ENCODE results near the gene CD5L.

The CD5L gene

DNA sequence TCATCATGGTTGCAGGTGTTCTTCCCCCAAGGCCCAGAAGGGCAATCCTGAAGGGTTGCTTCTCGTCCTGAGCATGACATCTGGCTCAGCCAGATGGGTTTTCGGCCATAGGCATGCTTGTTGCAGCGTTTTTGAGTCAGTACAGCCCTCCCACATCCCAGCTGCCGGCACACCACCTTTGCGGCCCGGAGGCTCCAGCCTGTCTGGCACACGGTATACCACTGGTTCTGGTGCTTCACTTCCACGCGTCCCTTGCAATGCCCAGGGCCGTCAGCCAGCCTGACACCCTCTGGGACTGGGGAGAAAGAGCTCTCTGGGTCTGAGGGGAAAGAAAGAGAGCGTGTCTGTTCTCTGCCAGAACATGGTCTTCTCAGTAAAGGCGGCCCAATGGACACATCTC, 7.2 kb downstream of the CD5L start:
- TF ChIP-seq JUND (IDR thresholded peaks at IDR 0.05; ENCODE audit: low read depth): no peak
- in situ Hi-C loops (cut with HindIII; ENCODE audit: low pct_unique_long_range_greater_than_20kb, low sequenced_read_pairs): no loop called here
- no peak for DNase-seq (ENCODE audit: low read depth in 1 of 2, low spot score in 1 of 2)

- in situ Hi-C loops (cut with HindIII; ENCODE audit: low pct_unique_long_range_greater_than_20kb, low sequenced_read_pairs): no loop called here
- TF ChIP-seq JUND (IDR thresholded peaks at IDR 0.05; ENCODE audit: low read depth): no peak
- DNase-seq (ENCODE audit: low read depth in 1 of 2, low spot score in 1 of 2): no peak
These were observed 8.5 kb downstream of the CD5L start for GRCh38 chr1:157833145-157833544.

GRCh38 chr1:157831968-157832626, 9.5 kb downstream of the CD5L start:
- DNase-seq (ENCODE audit: low read depth in 1 of 2, low spot score in 1 of 2): no peak
- in situ Hi-C loops (cut with HindIII; ENCODE audit: low pct_unique_long_range_greater_than_20kb, low sequenced_read_pairs): no loop called here
- no peak for TF ChIP-seq JUND (IDR thresholded peaks at IDR 0.05; ENCODE audit: low read depth)

DNA sequence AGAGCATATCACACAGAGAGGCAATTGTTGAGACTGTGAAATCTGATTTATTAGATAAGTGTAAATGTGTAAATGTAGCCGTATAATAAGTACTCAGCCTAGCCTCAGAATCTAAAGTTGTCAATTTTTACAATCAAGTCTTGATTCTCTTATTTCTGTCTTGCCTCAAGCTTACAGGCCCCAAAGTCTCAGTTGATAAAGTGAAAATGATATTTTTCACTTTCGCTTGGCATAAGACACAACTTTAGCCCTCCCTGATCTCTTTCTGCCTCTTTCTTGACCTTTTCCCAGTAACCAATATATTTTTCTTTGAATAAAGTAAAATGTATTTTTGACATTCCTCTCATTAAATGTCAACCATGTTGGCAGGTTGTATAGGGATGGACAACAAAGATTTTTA, 10.7 kb downstream of the CD5L start:
- DNase-seq (ENCODE audit: low read depth in 1 of 2, low spot score in 1 of 2): no peak
- in situ Hi-C loops (cut with HindIII; ENCODE audit: low pct_unique_long_range_greater_than_20kb, low sequenced_read_pairs): no loop called here
- no peak for TF ChIP-seq JUND (IDR thresholded peaks at IDR 0.05; ENCODE audit: low read depth)

DNA sequence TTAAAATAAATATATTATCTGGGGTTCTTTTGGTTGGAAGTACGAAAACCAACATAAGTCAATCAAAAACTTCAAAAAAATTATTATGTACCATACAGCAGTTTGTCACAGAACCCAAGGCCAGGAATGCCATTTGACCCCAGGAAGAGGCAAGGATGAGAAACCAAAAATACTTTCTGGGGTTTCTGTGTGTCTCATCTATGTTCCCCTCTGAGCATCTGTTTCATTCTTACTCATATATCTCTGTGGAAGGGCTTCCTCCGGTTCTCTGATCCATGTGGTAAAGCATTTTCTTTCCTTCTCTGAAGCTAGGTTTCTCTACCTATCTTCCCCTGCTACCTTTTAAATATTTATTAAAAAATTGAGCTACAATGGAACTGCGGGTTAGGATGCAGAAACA, 11.9 kb downstream of the CD5L start:
- no peak for TF ChIP-seq JUND (IDR thresholded peaks at IDR 0.05; ENCODE audit: low read depth)
- no peak for DNase-seq (ENCODE audit: low read depth in 1 of 2, low spot score in 1 of 2)
- in situ Hi-C loops (cut with HindIII; ENCODE audit: low pct_unique_long_range_greater_than_20kb, low sequenced_read_pairs): no loop called here

DNA sequence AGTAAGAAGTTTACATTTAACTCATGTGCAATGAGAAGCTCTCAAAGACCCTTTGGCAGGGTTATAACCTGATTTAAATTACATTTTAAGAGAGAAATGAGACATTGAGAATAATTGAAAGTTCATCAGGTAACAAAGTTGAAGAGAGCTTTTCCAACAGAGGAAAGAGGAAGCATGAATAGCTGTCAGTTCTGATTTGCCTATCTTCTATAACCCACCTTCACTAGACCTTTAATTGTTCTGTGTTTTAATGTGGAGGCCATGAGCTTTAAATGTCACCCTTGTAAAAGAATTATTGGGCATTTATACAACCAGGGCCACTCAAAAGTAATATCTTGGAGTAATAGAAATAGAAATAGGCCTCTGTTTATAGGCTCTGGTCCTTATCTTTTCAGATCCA, 12.4 kb downstream of the CD5L start:
- TF ChIP-seq JUND (IDR thresholded peaks at IDR 0.05; ENCODE audit: low read depth): no peak
- in situ Hi-C loops (cut with HindIII; ENCODE audit: low pct_unique_long_range_greater_than_20kb, low sequenced_read_pairs): no loop called here
- no peak for DNase-seq (ENCODE audit: low read depth in 1 of 2, low spot score in 1 of 2)

GRCh38 chr1:157820299-157820698, 21.3 kb downstream of the CD5L start:
- in situ Hi-C loops (cut with HindIII; ENCODE audit: low pct_unique_long_range_greater_than_20kb, low sequenced_read_pairs): no loop called here
- no peak for TF ChIP-seq JUND (IDR thresholded peaks at IDR 0.05; ENCODE audit: low read depth)

GRCh38 chr1:157819896-157820295, 21.7 kb downstream of the CD5L start, which contains the start of gene FCRL1:
Gene FCRL1 (minus strand): TSS chr1:157820120. CDS start chr1:157820037, 83 bp downstream.
- no peak for DNase-seq (ENCODE audit: low read depth in 1 of 2, low spot score in 1 of 2)
- TF ChIP-seq JUND (IDR thresholded peaks at IDR 0.05; ENCODE audit: low read depth): no peak
- in situ Hi-C loops (cut with HindIII; ENCODE audit: low pct_unique_long_range_greater_than_20kb, low sequenced_read_pairs): no loop called here

More at GRCh38 chr1:157820299-157820698, 21.3 kb downstream of the CD5L start:
- no peak for DNase-seq (ENCODE audit: low read depth in 1 of 2, low spot score in 1 of 2)

DNA sequence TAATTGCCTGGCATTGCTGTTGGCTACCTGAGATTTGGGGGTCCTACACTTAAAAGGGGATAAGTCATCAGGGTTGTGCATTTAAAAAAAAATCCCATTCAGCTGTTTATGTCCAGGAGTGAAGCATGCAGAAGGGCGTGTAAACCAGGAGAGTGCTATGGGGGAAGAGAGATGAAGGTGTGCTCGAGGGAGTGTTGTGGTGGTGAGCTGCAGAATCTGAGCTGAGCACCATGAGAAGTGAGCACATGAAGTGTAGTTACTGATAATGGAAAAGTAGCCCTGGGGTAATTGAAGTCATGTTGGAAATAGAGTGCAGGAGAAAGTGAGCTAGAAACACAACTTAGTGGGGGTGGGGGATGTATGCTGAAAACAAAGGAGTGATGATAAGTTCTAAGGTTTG, 22.4 kb downstream of the CD5L start:
- DNase-seq (ENCODE audit: low read depth in 1 of 2, low spot score in 1 of 2): no peak
- in situ Hi-C loops (cut with HindIII; ENCODE audit: low pct_unique_long_range_greater_than_20kb, low sequenced_read_pairs): no loop called here
- TF ChIP-seq JUND (IDR thresholded peaks at IDR 0.05; ENCODE audit: low read depth): no peak

GRCh38 chr1:157813269-157813668, 28.3 kb downstream of the CD5L start:
- no peak for DNase-seq (ENCODE audit: low read depth in 1 of 2, low spot score in 1 of 2)
- in situ Hi-C loops (cut with HindIII; ENCODE audit: low pct_unique_long_range_greater_than_20kb, low sequenced_read_pairs): no loop called here
- TF ChIP-seq JUND (IDR thresholded peaks at IDR 0.05; ENCODE audit: low read depth): no peak

GRCh38 chr1:157806431-157807149, 35.0 kb downstream of the CD5L start:
- in situ Hi-C loops (cut with HindIII; ENCODE audit: low pct_unique_long_range_greater_than_20kb, low sequenced_read_pairs): no loop called here
- no peak for DNase-seq (ENCODE audit: low read depth in 1 of 2, low spot score in 1 of 2)
- no peak for TF ChIP-seq JUND (IDR thresholded peaks at IDR 0.05; ENCODE audit: low read depth)

GRCh38 chr1:157803851-157804250, 37.8 kb downstream of the CD5L start:
- DNase-seq (ENCODE audit: low read depth in 1 of 2, low spot score in 1 of 2): no peak
- no peak for TF ChIP-seq JUND (IDR thresholded peaks at IDR 0.05; ENCODE audit: low read depth)
- in situ Hi-C loops (cut with HindIII; ENCODE audit: low pct_unique_long_range_greater_than_20kb, low sequenced_read_pairs): no loop called here

DNA sequence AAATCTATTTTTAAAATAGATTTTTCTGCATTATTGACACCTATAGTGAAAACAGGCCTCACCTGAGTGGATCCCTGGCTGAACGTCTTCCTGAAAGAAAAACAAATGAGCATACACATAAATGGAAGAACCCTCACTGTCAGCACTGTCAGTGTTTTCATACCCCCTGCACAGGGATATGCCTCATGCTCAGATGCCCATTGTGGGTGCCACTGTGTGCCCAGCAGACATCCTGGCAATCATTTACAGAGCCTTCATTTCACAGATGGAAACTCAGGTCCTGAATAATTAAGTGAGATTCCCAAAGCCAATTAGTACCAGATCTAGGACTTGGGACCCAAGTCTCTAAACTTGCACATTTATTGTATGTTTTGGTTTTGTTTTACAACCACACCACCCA, 41.6 kb downstream of the CD5L start:
- TF ChIP-seq JUND (IDR thresholded peaks at IDR 0.05; ENCODE audit: low read depth): no peak
- in situ Hi-C loops (cut with HindIII; ENCODE audit: low pct_unique_long_range_greater_than_20kb, low sequenced_read_pairs): no loop called here
- no peak for DNase-seq (ENCODE audit: low read depth in 1 of 2, low spot score in 1 of 2)
